Breast epithelium (tissue), 4 donors: Measurements from ENCODE around the gene CXCL14. TPM values are rescaled to one million over a fixed set of nuclear protein-coding genes. Genes with fewer than 3 reads are reported as not detected.

Source experiments
- DNase-seq, 2 donors: peaks; one replicate each; pipeline ENCODE4 v3.0.0-alpha.2; 2019; ENCODE audit warnings: low spot score in 2 of 2
- H3K27ac ChIP-seq, 2 donors: fragments of 200-600 bp; sonication (generic) in 1 of 2; one replicate each; pipeline ENCODE4 v1.5.1; 2016 to 2019; ENCODE audit warnings: mild to moderate bottlenecking in 1 of 2
- H3K27me3 ChIP-seq, 2 donors: fragments of 200-600 bp; sonication (generic) in 1 of 2; one replicate each; pipeline versions ENCODE4 v1.5.1 to v1.6.0; 2017 to 2019; ENCODE audit warnings: control low read depth in 1 of 2, mild to moderate bottlenecking in 1 of 2
- H3K36me3 ChIP-seq: fragments of 200-600 bp; one replicate; pipeline ENCODE4 v1.5.1; 2019
- H3K4me1 ChIP-seq, 2 donors: fragments of 200-600 bp; sonication (generic); one replicate each; pipeline ENCODE4 v1.5.1; 2016 to 2019; ENCODE audit warnings: control low read depth in 1 of 2
- H3K4me3 ChIP-seq, 3 donors: fragments of 200-600 bp; sonication (generic); 1 replicate in 2 of 3; 2 replicates in 1 of 3; pipeline ENCODE4 v1.5.1; 2016 to 2019; ENCODE audit warnings: mild to moderate bottlenecking in 3 of 3, moderate library complexity in 2 of 3
- H3K9me3 ChIP-seq, 2 donors: fragments of 200-600 bp; sonication (generic) in 1 of 2; one replicate each; pipeline ENCODE4 v1.5.1; 2016 to 2019; ENCODE audit warnings: control low read depth in 1 of 2
- POLR2A ChIP-seq: fragments of 450-650 bp; IDR thresholded peaks from one replicate; pipeline ENCODE4 v1.6.1; 2016; ENCODE audit warnings: antibody characterized with exemption, mild to moderate bottlenecking, moderate library complexity
- POLR2AphosphoS5 ChIP-seq, 3 donors: sonication (generic); formaldehyde crosslinking; IDR thresholded peaks; one replicate each; pipeline ENCODE4 v1.6.1; 2017; ENCODE audit warnings: antibody characterized with exemption in 3 of 3
- intact Hi-C: fragments of 100-400 bp; cut with DNase I; formaldehyde crosslinking; loops from one replicate; pipeline ENCODE4 v1.15.1; 2023; ENCODE audit warnings: low total_unique reads
- total RNA-seq, 3 donors: library from RNA; depleted of rRNA; stranded (reverse); fragments of >200 nt; gene quantifications; one replicate each; pipeline ENCODE4 v1.1.0, GENCODE V29; 2016
- TF ChIP-seq, protein P1 (sequence below), 3 donors: fragments of 450-650 bp; IDR thresholded peaks; one replicate each; pipeline ENCODE4 v1.5.1; 2016 to 2017; ENCODE audit warnings: antibody characterized with exemption in 3 of 3, mild to moderate bottlenecking in 3 of 3, moderate library complexity in 3 of 3

Gene CXCL14
- total RNA-seq, 3 donors from 2014 or later: 45.5 to 1,054 (median 46.9) TPM

GRCh38 chr5:135584276-135584675 is 5.5 kb upstream of the CXCL14 start:
- no peak for DNase-seq
- TF ChIP-seq POLR2A (no peak), POLR2AphosphoS5 (IDR thresholded peaks at IDR 0.05) (no peak)
- TF ChIP-seq, protein P1, sequence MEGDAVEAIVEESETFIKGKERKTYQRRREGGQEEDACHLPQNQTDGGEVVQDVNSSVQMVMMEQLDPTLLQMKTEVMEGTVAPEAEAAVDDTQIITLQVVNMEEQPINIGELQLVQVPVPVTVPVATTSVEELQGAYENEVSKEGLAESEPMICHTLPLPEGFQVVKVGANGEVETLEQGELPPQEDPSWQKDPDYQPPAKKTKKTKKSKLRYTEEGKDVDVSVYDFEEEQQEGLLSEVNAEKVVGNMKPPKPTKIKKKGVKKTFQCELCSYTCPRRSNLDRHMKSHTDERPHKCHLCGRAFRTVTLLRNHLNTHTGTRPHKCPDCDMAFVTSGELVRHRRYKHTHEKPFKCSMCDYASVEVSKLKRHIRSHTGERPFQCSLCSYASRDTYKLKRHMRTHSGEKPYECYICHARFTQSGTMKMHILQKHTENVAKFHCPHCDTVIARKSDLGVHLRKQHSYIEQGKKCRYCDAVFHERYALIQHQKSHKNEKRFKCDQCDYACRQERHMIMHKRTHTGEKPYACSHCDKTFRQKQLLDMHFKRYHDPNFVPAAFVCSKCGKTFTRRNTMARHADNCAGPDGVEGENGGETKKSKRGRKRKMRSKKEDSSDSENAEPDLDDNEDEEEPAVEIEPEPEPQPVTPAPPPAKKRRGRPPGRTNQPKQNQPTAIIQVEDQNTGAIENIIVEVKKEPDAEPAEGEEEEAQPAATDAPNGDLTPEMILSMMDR (IDR thresholded peaks at IDR 0.05): no peak
- H3K27ac ChIP-seq: no peak overlapping the region
- no peaks in the 10 kb centered on the region for H3K4me1 ChIP-seq
- peaks cover 0 to 5% of the 10 kb centered on the region in 2 donors for H3K27me3 ChIP-seq
- H3K4me3 ChIP-seq: no peak overlapping the region
- intact Hi-C loops: no loop called here
- no peaks in the 10 kb centered on the region for H3K9me3 ChIP-seq
- no peaks in the 10 kb centered on the region for H3K36me3 ChIP-seq

DNA sequence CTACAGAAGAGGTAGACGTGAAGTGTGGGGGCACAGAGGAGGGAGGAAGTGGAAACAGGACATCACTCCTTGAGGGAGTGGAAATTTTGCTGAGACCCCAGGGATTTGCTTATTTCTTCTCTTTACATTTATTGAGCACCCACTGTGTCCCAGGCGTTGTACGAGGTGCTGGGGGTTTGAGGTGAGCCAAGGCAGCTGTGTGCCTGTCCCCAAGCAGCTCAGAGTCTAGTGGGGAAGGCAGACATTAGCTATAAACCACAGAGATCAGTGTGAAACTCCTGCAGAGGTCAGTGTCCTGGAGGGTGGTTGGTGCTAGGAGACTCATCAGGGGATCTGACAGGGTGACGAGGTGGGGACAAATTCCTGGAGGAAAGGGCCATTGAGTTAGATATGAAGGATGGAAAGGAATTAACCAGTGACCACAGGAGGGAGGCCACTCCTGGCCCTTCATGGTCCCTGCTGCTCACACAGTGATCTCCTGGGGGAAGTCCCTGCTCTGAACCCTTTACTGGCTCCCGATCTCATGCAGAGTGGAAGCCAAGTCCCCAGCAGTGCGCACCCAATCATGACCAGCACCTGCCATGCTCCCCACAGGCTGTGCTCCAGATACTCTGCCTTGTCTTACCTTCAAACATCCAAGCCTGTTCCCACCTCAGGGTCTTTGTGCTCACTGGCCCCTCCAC is 3.4 kb upstream of the CXCL14 start:
- intact Hi-C loops: no loop called here
- TF ChIP-seq, protein P1 (IDR thresholded peaks at IDR 0.05): no peak
- TF ChIP-seq POLR2AphosphoS5 (IDR thresholded peaks at IDR 0.05) (no peak), POLR2A (no peak)
- H3K27me3 ChIP-seq: peaks cover 0 to 26% of the 10 kb centered on the region in 2 donors

GRCh38 chr5:135578305-135578684 is 496 bp downstream of the CXCL14 start:
- DNase-seq: no peak
- TF ChIP-seq POLR2A (no peak), POLR2AphosphoS5 (IDR thresholded peaks at IDR 0.05) (no peak)
- TF ChIP-seq, protein P1 (IDR thresholded peaks at IDR 0.05): no peak
- H3K4me1 ChIP-seq: no peaks in the 10 kb centered on the region
- intact Hi-C loops: no loop called here
- peaks cover 0 to 31% of the 10 kb centered on the region in 2 donors for H3K27me3 ChIP-seq
- H3K36me3 ChIP-seq: no peaks in the 10 kb centered on the region
- peak overlapping the region in 1 of 2 donors; percentile 74 for H3K27ac ChIP-seq
- H3K9me3 ChIP-seq: no peaks in the 10 kb centered on the region
- H3K4me3 ChIP-seq: peak overlapping the region; percentile 59 to 69 (median 60)

More for the DNA sequence above, 3.4 kb upstream of the CXCL14 start:
- no peaks in the 10 kb centered on the region for H3K9me3 ChIP-seq
- H3K36me3 ChIP-seq: no peaks in the 10 kb centered on the region
- no peak overlapping the region for H3K4me3 ChIP-seq
- no peak overlapping the region for H3K27ac ChIP-seq
- no peaks in the 10 kb centered on the region for H3K4me1 ChIP-seq
- DNase-seq: no peak

GRCh38 chr5:135577421-135577820 is 1.4 kb downstream of the CXCL14 start:
- Histone ChIP-seq H3K4me3 (peak overlapping the region; percentile 59 to 69 (median 60)), H3K9me3 (no peaks in the 10 kb centered on the region), H3K27me3 (peaks cover 0 to 31% of the 10 kb centered on the region in 2 donors), H3K27ac (peak overlapping the region; percentile 13 to 74), H3K36me3 (no peaks in the 10 kb centered on the region), H3K4me1 (no peaks in the 10 kb centered on the region)
- no peak for DNase-seq
- intact Hi-C loops: no loop called here
- no peak for TF ChIP-seq POLR2AphosphoS5 (IDR thresholded peaks at IDR 0.05)
- no peak for TF ChIP-seq POLR2A
- TF ChIP-seq, protein P1 (IDR thresholded peaks at IDR 0.05): no peak

GRCh38 chr5:135576075-135576599 is 2.7 kb downstream of the CXCL14 start:
- Histone ChIP-seq H3K27me3 (peaks cover 0 to 35% of the 10 kb centered on the region in 2 donors), H3K9me3 (no peaks in the 10 kb centered on the region), H3K27ac (peak overlapping the region in 1 of 2 donors; percentile 30), H3K4me3 (peak overlapping the region; percentile 8 to 60 (median 59)), H3K4me1 (no peaks in the 10 kb centered on the region), H3K36me3 (no peaks in the 10 kb centered on the region)
- no peak for DNase-seq
- intact Hi-C loops: loop anchor here (1.0 kb wide), 1 partner anchor 9 kb away; no protein-coding TSS in a partner anchor
- TF ChIP-seq POLR2AphosphoS5 (IDR thresholded peaks at IDR 0.05) (no peak), POLR2A (no peak)
- TF ChIP-seq, protein P1 (IDR thresholded peaks at IDR 0.05): no peak
